SJCRH30 (cell line): ENCODE results near the gene FUT8. TPM values are rescaled to one million over a fixed set of nuclear protein-coding genes. Genes with fewer than 3 reads are reported as not detected.
A peak's percentile ranks its signal among the peaks of the same experiment; 100 is the strongest.
"Not testable (repeated sequence)": the region's sequence is repeated elsewhere in the genome, so short reads cannot be mapped to it uniquely, and the experiment has no call there.

Experiments
- DNase-seq, 2 experiments: peaks; one replicate each; pipeline ENCODE4 v3.0.0-alpha.2; 2015 to 2020
- H3K27ac ChIP-seq: fragments of 250-450 bp; sonication (Bioruptor Pico); 2 replicates; pipeline ENCODE4 v1.5.1; 2020; ENCODE audit warnings: mild to moderate bottlenecking, moderate library complexity
- H3K27me3 ChIP-seq: fragments of 250-450 bp; sonication (Bioruptor Pico); 2 replicates; pipeline ENCODE4 v1.5.1; 2020; ENCODE audit warnings: mild to moderate bottlenecking, moderate library complexity
- H3K36me3 ChIP-seq: fragments of 250-450 bp; sonication (Bioruptor Pico); 2 replicates; pipeline ENCODE4 v1.5.1; 2020; ENCODE audit warnings: mild to moderate bottlenecking, moderate library complexity
- H3K4me1 ChIP-seq: fragments of 250-450 bp; sonication (Bioruptor Pico); 2 replicates; pipeline ENCODE4 v1.5.1; 2020; ENCODE audit warnings: mild to moderate bottlenecking, moderate library complexity
- H3K4me3 ChIP-seq: fragments of 250-450 bp; sonication (Bioruptor Pico); 2 replicates; pipeline ENCODE4 v1.5.1; 2020; ENCODE audit warnings: mild to moderate bottlenecking, moderate library complexity
- H3K9me3 ChIP-seq: fragments of 250-450 bp; sonication (Bioruptor Pico); replicated peaks from 2 replicates; pipeline ENCODE4 v1.5.1; 2020; ENCODE audit warnings: mild to moderate bottlenecking, moderate library complexity
- total RNA-seq: library from RNA; depleted of rRNA; stranded (reverse); fragments of >200 nt; shearing (Covaris generic); gene quantifications from 2 replicates; pipeline ENCODE4 v1.2.3, GENCODE V29; 2014

The FUT8 gene
- total RNA-seq, 1 experiment from 2014 or later, result 11.0 TPM

DNA sequence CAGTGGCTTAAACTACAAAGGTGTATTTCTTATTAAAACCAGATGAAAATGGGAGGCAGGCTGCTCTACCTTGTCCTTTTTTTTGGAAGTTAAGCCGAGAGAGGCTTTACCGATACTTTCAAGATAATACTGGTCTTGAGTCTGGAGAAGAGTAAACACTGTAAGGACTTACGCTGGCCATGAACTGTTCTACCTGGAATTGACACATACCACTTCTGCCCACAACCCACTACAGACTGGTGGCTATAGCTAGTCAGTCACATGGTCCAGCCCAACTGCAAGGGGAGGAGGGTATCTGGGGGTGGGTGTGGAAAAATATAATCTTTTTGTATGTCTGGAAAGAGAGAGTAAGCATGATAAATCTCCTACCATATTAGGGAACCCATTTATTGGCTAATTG is 4.4 kb upstream of the FUT8 start:
- Histone ChIP-seq H3K4me3 (no peak overlapping the region), H3K36me3 (no peaks in the 10 kb centered on the region), H3K27ac (no peak overlapping the region), H3K4me1 (no peaks in the 10 kb centered on the region), H3K27me3 (no peaks in the 10 kb centered on the region), H3K9me3 (no peaks in the 10 kb centered on the region)
- DNase-seq, result no peak

GRCh38 chr14:65410640-65411039 is 1.9 kb upstream of the FUT8 start:
- Histone ChIP-seq H3K9me3 (no peaks in the 10 kb centered on the region), H3K27ac (no peak overlapping the region), H3K36me3 (no peaks in the 10 kb centered on the region), H3K27me3 (no peaks in the 10 kb centered on the region), H3K4me3 (no peak overlapping the region), H3K4me1 (no peaks in the 10 kb centered on the region)
- DNase-seq, result no peak

- DNase-seq, result peak; percentile 88 to 94
- peak overlapping the region; percentile 69 for H3K4me3 ChIP-seq
- H3K9me3 ChIP-seq, result no peaks in the 10 kb centered on the region
- peak overlapping the region; percentile 43 for H3K27ac ChIP-seq
- no peaks in the 10 kb centered on the region for H3K27me3 ChIP-seq
- H3K36me3 ChIP-seq, result no peaks in the 10 kb centered on the region
- no peaks in the 10 kb centered on the region for H3K4me1 ChIP-seq
Observed at GRCh38 chr14:65411656-65412031, 886 bp upstream of the FUT8 start.

- DNase-seq, result peak; percentile 50 to 62
- Histone ChIP-seq H3K4me1 (no peaks in the 10 kb centered on the region), H3K27ac (peak overlapping the region; percentile 18; the same call in 1 of the 2 replicates)
Observed at GRCh38 chr14:65412856-65413738, 567 bp downstream of the FUT8 start.

DNA sequence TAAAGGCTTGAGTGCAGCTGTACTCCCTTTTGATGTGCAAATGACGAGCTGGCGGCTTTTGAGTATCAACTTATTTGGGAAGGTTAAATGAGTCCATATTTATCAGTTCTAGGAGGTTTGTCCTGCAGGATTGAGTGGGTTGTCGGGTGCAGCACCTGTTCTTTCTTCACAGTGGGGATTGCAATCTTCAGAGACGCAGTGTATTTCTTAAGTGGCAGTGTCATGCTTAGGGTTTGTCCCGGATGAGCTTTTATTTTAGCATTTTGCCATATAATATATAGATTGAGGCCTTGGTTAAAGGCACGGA is 1.2 kb downstream of the FUT8 start:
- no peaks in the 10 kb centered on the region for H3K4me1 ChIP-seq
- H3K9me3 ChIP-seq, result no peaks in the 10 kb centered on the region
- no peaks in the 10 kb centered on the region for H3K27me3 ChIP-seq
- DNase-seq, result no peak
- H3K4me3 ChIP-seq, result peak overlapping the region; percentile 69
- no peak overlapping the region for H3K27ac ChIP-seq
- no peaks in the 10 kb centered on the region for H3K36me3 ChIP-seq

More at GRCh38 chr14:65412856-65413738, 567 bp downstream of the FUT8 start:
- peak overlapping the region; percentile 69 for H3K4me3 ChIP-seq
- H3K36me3 ChIP-seq, result no peaks in the 10 kb centered on the region
- H3K9me3 ChIP-seq, result no peaks in the 10 kb centered on the region
- no peaks in the 10 kb centered on the region for H3K27me3 ChIP-seq

DNA sequence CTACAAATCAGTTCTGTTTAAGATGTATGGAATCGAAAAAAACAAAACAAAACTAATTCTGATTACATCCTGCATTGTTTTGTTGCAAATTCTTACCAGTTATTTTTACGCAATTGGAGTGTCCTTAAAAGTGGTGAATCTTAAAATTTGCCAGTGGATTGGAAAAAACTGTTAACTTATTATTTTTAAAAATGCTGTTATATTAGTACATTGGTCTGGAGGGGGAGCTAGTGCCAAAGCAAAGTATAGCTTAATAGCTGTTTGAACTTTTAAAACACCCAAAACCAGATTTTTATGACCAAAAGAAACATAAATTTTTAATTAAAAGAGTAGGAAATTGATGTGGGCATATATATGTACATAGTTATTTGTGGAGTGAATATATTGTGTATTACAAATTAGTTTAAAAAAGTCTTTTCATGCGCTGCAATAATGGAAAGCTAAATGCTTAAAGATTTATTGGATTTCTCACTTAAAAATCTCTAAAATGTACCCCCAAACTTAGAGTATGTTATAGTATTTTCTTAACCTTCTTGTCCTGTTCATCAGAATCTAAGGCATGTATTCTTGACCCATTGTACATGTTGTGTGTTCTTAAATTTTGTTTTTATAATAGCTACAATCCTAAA is 2.5 kb downstream of the FUT8 start:
- Histone ChIP-seq H3K9me3 (no peaks in the 10 kb centered on the region), H3K4me3 (no peak overlapping the region), H3K27ac (no peak overlapping the region), H3K27me3 (no peaks in the 10 kb centered on the region), H3K4me1 (no peaks in the 10 kb centered on the region), H3K36me3 (no peaks in the 10 kb centered on the region)
- DNase-seq, result peak in 1 of 2 experiments; percentile 32

DNA sequence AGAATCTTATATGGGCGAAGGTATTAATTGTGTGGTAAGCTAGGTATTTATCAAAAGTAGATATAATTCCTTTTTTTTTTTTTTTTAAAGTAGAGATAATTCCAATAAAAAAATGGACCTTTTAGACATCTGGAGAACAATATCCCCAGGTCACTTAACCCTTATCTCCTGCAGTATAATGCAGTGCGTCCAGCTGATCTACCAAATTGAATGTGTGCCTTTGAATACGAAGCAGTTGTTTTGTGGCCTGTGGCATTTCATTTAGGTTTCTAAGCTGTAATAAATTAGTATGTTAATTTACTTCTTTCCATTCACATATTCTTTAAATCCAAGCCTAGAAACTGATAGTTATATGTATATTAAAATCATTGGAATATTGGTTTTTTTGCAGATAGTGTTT is 3.1 kb downstream of the FUT8 start:
- H3K4me3 ChIP-seq, result no peak overlapping the region
- H3K27me3 ChIP-seq, result no peaks in the 10 kb centered on the region
- no peaks in the 10 kb centered on the region for H3K36me3 ChIP-seq
- no peaks in the 10 kb centered on the region for H3K9me3 ChIP-seq
- no peak overlapping the region for H3K27ac ChIP-seq
- H3K4me1 ChIP-seq, result no peaks in the 10 kb centered on the region
- no peak for DNase-seq

GRCh38 chr14:65419593-65420252 is 7.2 kb downstream of the FUT8 start:
- H3K27me3 ChIP-seq, result no peaks in the 10 kb centered on the region
- no peak for DNase-seq
- H3K36me3 ChIP-seq, result no peaks in the 10 kb centered on the region
- H3K9me3 ChIP-seq, result no peaks in the 10 kb centered on the region
- H3K4me3 ChIP-seq, result no peak overlapping the region
- no peak overlapping the region for H3K27ac ChIP-seq
- no peaks in the 10 kb centered on the region for H3K4me1 ChIP-seq

DNA sequence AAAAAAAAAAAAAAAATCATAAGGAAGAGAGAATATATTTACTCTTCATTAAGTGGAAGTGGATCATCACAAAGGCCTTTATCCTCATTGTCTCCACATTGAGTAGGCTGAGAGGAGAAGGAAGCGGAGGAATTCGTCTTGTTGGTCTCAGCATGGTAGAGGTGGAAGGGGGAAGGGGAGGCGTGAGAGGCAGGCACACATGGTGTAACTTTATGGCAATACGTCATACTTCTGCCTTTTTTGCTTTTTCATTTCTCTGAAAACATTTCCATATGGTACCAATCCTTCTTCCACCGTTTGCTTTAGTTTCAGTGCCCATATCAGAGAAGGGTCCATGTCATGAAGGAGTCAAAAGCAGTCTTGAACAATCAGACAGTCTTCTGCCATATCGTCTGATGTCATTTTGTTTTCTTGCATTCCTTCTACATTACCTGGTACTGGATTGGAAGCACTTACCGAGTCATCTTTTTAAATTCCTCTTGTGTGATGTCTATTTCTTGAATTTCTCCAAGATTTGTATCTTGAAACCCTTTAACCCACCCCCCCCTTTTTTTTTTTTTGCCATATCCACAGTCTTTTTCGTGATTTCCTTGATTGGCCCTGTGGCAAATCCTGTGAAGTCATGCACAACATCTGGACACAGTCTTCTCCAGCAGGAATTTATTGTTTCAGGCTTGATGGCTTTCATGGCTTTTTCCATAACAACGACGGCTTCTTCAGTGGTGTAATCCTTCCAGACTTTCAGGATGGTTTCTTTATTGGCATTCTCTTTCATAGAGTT is 8.9 kb downstream of the FUT8 start:
- H3K36me3 ChIP-seq, result no peaks in the 10 kb centered on the region
- H3K27ac ChIP-seq, result no peak overlapping the region
- H3K4me1 ChIP-seq, result no peaks in the 10 kb centered on the region
- no peaks in the 10 kb centered on the region for H3K27me3 ChIP-seq
- H3K4me3 ChIP-seq, result no peak overlapping the region
- no peak for DNase-seq
- no peaks in the 10 kb centered on the region for H3K9me3 ChIP-seq

- Histone ChIP-seq H3K4me3 (no peak overlapping the region), H3K4me1 (no peaks in the 10 kb centered on the region), H3K27ac (no peak overlapping the region), H3K27me3 (no peaks in the 10 kb centered on the region), H3K9me3 (no peaks in the 10 kb centered on the region), H3K36me3 (no peaks in the 10 kb centered on the region)
- no peak for DNase-seq
Observed at GRCh38 chr14:65422088-65422834, 9.7 kb downstream of the FUT8 start.

DNA sequence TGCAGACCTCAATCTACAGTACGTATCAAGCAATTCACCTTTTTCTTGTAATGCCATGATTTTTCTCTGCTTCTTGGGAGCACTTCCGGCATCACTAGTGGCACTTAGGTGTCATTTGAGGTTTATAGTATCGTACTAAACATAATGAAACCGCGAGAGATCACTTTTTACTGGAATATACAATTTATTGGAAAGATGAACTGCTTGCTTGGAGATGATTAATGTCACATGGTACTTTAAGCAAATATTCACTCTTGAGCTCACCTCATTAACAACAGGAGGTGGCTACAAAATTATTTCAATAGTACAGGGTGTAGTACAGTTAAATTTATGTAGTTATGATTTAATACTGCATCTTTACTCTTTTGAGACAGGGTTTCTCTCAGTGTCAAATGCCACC is 11.5 kb downstream of the FUT8 start:
- H3K27me3 ChIP-seq, result no peaks in the 10 kb centered on the region
- H3K4me3 ChIP-seq, result no peak overlapping the region
- no peak overlapping the region for H3K27ac ChIP-seq
- no peaks in the 10 kb centered on the region for H3K4me1 ChIP-seq
- H3K36me3 ChIP-seq, result no peaks in the 10 kb centered on the region
- DNase-seq, result no peak
- H3K9me3 ChIP-seq, result no peaks in the 10 kb centered on the region

DNA sequence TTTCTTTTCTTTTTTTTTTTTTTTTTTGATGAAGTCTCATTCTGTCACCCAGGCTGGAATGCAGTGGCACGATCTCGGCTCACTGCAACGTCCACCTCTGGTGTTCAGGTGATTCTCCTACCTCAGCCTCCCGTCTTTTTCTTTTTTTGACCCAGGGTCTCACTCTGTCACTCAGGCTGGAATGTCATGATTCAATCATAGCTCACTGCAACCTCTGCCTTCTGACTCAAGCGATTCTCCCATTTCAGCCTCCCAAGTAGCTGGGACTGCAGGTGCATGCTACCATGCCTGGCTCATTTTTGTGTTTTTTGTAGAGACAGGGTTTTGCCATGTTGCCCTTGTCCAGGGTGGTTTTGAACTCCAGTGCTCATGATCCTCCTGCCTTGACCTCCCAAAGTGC is 12.0 kb downstream of the FUT8 start:
- H3K9me3 ChIP-seq, result no peaks in the 10 kb centered on the region
- H3K4me1 ChIP-seq, result no peaks in the 10 kb centered on the region
- H3K36me3 ChIP-seq, result no peaks in the 10 kb centered on the region
- DNase-seq, result no peak
- H3K27ac ChIP-seq, result no peak overlapping the region
- H3K27me3 ChIP-seq, result no peaks in the 10 kb centered on the region
- H3K4me3 ChIP-seq, result no peak overlapping the region

GRCh38 chr14:65425885-65426284 is 13.4 kb downstream of the FUT8 start:
- Histone ChIP-seq H3K4me3 (no peak overlapping the region), H3K9me3 (no peaks in the 10 kb centered on the region), H3K27ac (no peak overlapping the region), H3K4me1 (no peaks in the 10 kb centered on the region), H3K36me3 (no peaks in the 10 kb centered on the region), H3K27me3 (no peaks in the 10 kb centered on the region)
- DNase-seq, result no peak

DNA sequence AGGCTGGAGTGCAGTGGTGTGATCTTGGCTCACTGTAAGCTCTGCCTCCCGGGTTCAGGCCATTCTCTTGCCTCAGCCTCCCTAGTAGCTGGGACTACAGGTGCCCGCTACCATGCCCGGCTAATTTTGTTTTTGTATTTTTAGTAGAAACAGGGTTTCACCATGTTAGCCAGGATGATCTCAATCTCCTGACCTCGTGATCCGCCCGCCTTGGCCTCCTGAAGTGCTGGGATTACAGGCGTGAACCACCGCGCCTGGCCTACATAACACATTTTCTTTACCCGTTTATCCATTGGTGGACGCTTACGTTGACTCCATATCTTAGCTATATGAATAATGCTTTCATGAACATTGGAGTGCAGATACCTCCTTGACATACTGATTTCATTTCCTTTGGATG is 14.4 kb downstream of the FUT8 start:
- not testable (repeated sequence) for H3K4me3 ChIP-seq, H3K27me3 ChIP-seq, H3K36me3 ChIP-seq, H3K9me3 ChIP-seq, DNase-seq, H3K4me1 ChIP-seq, H3K27ac ChIP-seq
